ENCODE results near the gene ANKRD13A. TPM values are rescaled to one million over a fixed set of nuclear protein-coding genes. Genes with fewer than 3 reads are reported as not detected.
A peak's percentile ranks its signal among the peaks of the same experiment; 100 is the strongest.

ANKRD13A gene
- total and polyA plus RNA-seq, 12 donors = 14.0 to 29.0 (median 18.6) TPM

DNA sequence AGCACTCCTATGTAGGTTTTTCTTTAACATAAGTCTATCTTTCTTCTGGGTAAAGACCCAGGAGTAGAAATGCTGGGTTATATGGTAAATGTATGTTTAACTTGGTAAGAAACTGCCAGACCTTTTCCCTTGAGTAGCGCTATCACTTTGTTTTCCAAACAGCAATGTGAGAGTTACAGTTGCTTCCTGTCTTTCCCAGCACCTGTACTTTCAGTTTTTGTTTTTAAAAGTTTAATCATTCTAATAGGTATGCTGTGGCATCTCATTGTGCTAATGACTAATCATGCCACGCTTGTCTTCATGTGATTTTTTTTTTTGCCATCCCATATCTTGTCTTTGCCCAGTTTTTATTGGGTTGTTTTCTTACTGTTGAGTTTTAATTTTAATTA lies 31.2 kb upstream of the ANKRD13A start:
- H3K4me1 ChIP-seq = peaks cover 0 to 11% (median 8%) of the 10 kb centered on the region in 9 donors
- ATAC-seq (no peak), DNase-seq (no peak)
- H3K27me3 ChIP-seq = no peaks in the 10 kb centered on the region
- H3K36me3 ChIP-seq = peaks cover 0 to 99% (median 42%) of the 10 kb centered on the region in 9 donors
- WGBS, 2 donors = 73 to 80% methylated on average over 2 of the region's 2 CpGs
- H3K4me3 ChIP-seq = no peak overlapping the region
- no peaks in the 10 kb centered on the region for H3K9me3 ChIP-seq
- intact Hi-C loops (cut with DNase I) = no loop called here
- peak overlapping the region in 1 of 10 donors; percentile 48 for H3K27ac ChIP-seq
- no peak for TF ChIP-seq CTCF (IDR thresholded peaks at IDR 0.05)

GRCh38 chr12:109968801-109969200 lies 30.4 kb upstream of the ANKRD13A start:
- ATAC-seq (no peak), DNase-seq (no peak)
- TF ChIP-seq CTCF (IDR thresholded peaks at IDR 0.05) = no peak
- no peaks in the 10 kb centered on the region for H3K27me3 ChIP-seq
- H3K27ac ChIP-seq = no peak overlapping the region
- 92 to 99% methylated on average over 8 of the region's 8 CpGs for WGBS, 2 donors
- no peaks in the 10 kb centered on the region for H3K9me3 ChIP-seq
- H3K36me3 ChIP-seq = peaks cover 0 to 99% (median 40%) of the 10 kb centered on the region in 9 donors
- peaks cover 0 to 11% (median 5%) of the 10 kb centered on the region in 9 donors for H3K4me1 ChIP-seq
- no peak overlapping the region for H3K4me3 ChIP-seq
- intact Hi-C loops (cut with DNase I) = no loop called here

GRCh38 chr12:109972821-109973220 lies 26.4 kb upstream of the ANKRD13A start:
- no peak overlapping the region for H3K27ac ChIP-seq
- H3K4me3 ChIP-seq = no peak overlapping the region
- WGBS, 2 donors = 96 to 98% methylated on average over 4 of the region's 4 CpGs
- intact Hi-C loops (cut with DNase I) = no loop called here
- TF ChIP-seq CTCF (IDR thresholded peaks at IDR 0.05) = no peak
- H3K27me3 ChIP-seq = no peaks in the 10 kb centered on the region
- no peak for DNase-seq
- peaks cover 0 to 4% (median 0%) of the 10 kb centered on the region in 11 donors for H3K9me3 ChIP-seq
- peaks cover 0 to 10% (median 0%) of the 10 kb centered on the region in 9 donors for H3K4me1 ChIP-seq
- no peak for ATAC-seq
- H3K36me3 ChIP-seq = peaks cover 0 to 100% (median 57%) of the 10 kb centered on the region in 9 donors

DNA sequence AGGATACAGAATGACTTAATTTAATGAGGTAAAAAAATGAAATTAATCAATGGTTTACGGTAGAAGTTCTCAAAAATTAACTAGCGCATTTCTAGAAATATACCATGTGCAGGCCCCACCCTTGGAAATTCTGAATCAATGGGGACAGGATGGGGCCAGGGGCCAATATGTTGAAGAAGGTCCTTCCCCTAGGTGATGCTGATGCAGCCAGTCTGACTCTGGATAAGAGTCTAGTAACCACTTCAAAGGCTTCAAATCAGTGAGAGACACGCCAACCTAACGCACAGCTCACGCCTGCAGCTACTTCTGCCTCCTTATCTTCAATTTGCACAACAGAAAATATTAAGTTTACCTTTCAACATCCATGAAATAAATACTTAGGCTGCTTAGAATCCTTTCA lies 17.9 kb upstream of the ANKRD13A start:
- Histone ChIP-seq H3K4me1 (peaks cover 0 to 42% (median 0%) of the 10 kb centered on the region in 9 donors), H3K27me3 (no peaks in the 10 kb centered on the region), H3K4me3 (no peak overlapping the region), H3K27ac (peak overlapping the region in 1 of 10 donors; percentile 72), H3K36me3 (peaks cover 3 to 100% (median 74%) of the 10 kb centered on the region in 9 donors), H3K9me3 (no peaks in the 10 kb centered on the region)
- intact Hi-C loops (cut with DNase I) = no loop called here
- TF ChIP-seq CTCF (IDR thresholded peaks at IDR 0.05) = no peak
- DNase-seq = no peak
- no peak for ATAC-seq
- WGBS, 2 donors = 97% methylated on average over 5 of the region's 5 CpGs

Measured in heart right ventricle (tissue), 16 donors.